HCT116 (cell line): ENCODE results near the gene TRAF3. TPM values are rescaled to one million over a fixed set of nuclear protein-coding genes. Genes with fewer than 3 reads are reported as not detected.

Source experiments
- ATAC-seq: fragments of 200-7000 bp; cut with Tn5 transposase; 2 replicates; pipeline ENCODE4 v1.9.1; 2020; ENCODE audit warnings: mild to moderate bottlenecking, moderate library complexity
- BruUV-seq: library from RNA; stranded (reverse); fragments of 400-500 nt; replicated peaks from 2 replicates; lab custom pipeline; 2021; lab: Mats Ljungman, UMichigan
- CTCF ChIA-PET: fragments of 300-600 bp; sonication (Branson Sonifier 250); formaldehyde crosslinking; loops from one replicate; lab custom pipeline; 2021; ENCODE audit warnings: antibody characterized with exemption; lab: Charles Lee
- POLR2A ChIA-PET: fragments of 300-600, 350-600 bp; sonication (Branson Sonifier 250); formaldehyde crosslinking; loops from one replicate; lab custom pipeline; 2021; ENCODE audit warnings: antibody characterized with exemption; lab: Charles Lee
- RAD21 ChIA-PET, 2 experiments: fragments of 300-600 bp; sonication (Branson Sonifier 250); formaldehyde crosslinking; loops; one replicate each; lab custom pipeline; 2023; ENCODE audit warnings: low total read pairs in 2 of 2; ENCODE audit not compliant: uncharacterized antibody in 2 of 2, unreplicated experiment in 2 of 2, low non-redundant PET in 1 of 2; lab: Charles Lee
- DNase-seq: peaks from one replicate; pipeline ENCODE4 v3.0.0-alpha.2; 2010; ENCODE audit warnings: low read depth, low spot score
- H2AFZ ChIP-seq: fragments of 200-600 bp; shearing (Covaris generic), sonication (generic); 2 replicates; pipeline ENCODE4 v1.6.1; 2017; ENCODE audit warnings: low read depth, mixed run types, mixed read lengths, antibody characterized with exemption, low read length; ENCODE audit not compliant: poor library complexity, severe bottlenecking
- H3K27ac ChIP-seq: 2 replicates; pipeline ENCODE4 v1.5.1; 2012; ENCODE audit warnings: low read depth, low read length
- H3K27me3 ChIP-seq: fragments of 200-600 bp; sonication (generic); 2 replicates; pipeline ENCODE4 v1.6.1; 2016; ENCODE audit warnings: mixed run types, low read length, mixed read lengths; ENCODE audit not compliant: insufficient read depth
- H3K36me3 ChIP-seq, 2 experiments: fragments of 200-500 bp in 1 of 2; fragments of 200-600 bp in 1 of 2; sonication (Bioruptor generic) in 1 of 2; sonication (generic) in 1 of 2; 2 replicates each; pipeline versions ENCODE4 v1.5.1 to v1.6.1; 2014 to 2016; ENCODE audit warnings: low read length in 2 of 2, inconsistent platforms in 1 of 2, mixed read lengths in 1 of 2, mixed run types in 1 of 2; ENCODE audit not compliant: insufficient read depth in 2 of 2, control insufficient read depth in 1 of 2
- H3K4me1 ChIP-seq, 2 experiments: fragments of 200-600 bp in 1 of 2; sonication (generic) in 1 of 2; 2 replicates each; pipeline versions ENCODE4 v1.5.1 to v1.6.1; 2012 to 2017; ENCODE audit warnings: low read length in 2 of 2, inconsistent platforms in 1 of 2, mild to moderate bottlenecking in 1 of 2, mixed read lengths in 1 of 2, mixed run types in 1 of 2, moderate library complexity in 1 of 2; ENCODE audit not compliant: insufficient read depth in 2 of 2, control insufficient read depth in 1 of 2
- H3K4me2 ChIP-seq: fragments of 200-600 bp; sonication (generic); 2 replicates; pipeline ENCODE4 v1.6.1; 2017; ENCODE audit warnings: mixed run types, low read length, mixed read lengths
- H3K4me3 ChIP-seq, 2 experiments: fragments of 200-600 bp in 1 of 2; sonication (generic) in 1 of 2; replicated peaks in 1 of 2; 2 replicates each; pipeline ENCODE4 v1.5.1; 2011 to 2016; ENCODE audit warnings: low read length in 2 of 2, control low read depth in 1 of 2, low read depth in 1 of 2, mild to moderate bottlenecking in 1 of 2, mixed read lengths in 1 of 2, mixed run types in 1 of 2
- H3K79me2 ChIP-seq: fragments of 200-600 bp; sonication (generic); 2 replicates; pipeline ENCODE4 v1.6.1; 2017; ENCODE audit warnings: mild to moderate bottlenecking, mixed run types, low read length, moderate library complexity, mixed read lengths; ENCODE audit not compliant: insufficient read depth
- H3K9ac ChIP-seq: fragments of 200-600 bp; sonication (generic); 2 replicates; pipeline ENCODE4 v1.6.1; 2016; ENCODE audit warnings: low read length, mixed read lengths
- H3K9me2 ChIP-seq: fragments of 200-600 bp; sonication (generic), shearing (Covaris generic); 2 replicates; pipeline ENCODE4 v1.6.1; 2017; ENCODE audit warnings: mixed run types, mild to moderate bottlenecking, moderate library complexity; ENCODE audit not compliant: insufficient read depth
- H3K9me3 ChIP-seq, 2 experiments: fragments of 200-500 bp in 1 of 2; fragments of 200-600 bp in 1 of 2; sonication (Bioruptor generic) in 1 of 2; sonication (generic) in 1 of 2; 2 replicates each; pipeline ENCODE4 v1.6.1; 2014 to 2017; ENCODE audit warnings: low read length in 2 of 2, mixed read lengths in 2 of 2, inconsistent platforms in 1 of 2, low read depth in 1 of 2, mild to moderate bottlenecking in 1 of 2, mixed run types in 1 of 2, moderate library complexity in 1 of 2; ENCODE audit not compliant: control insufficient read depth in 1 of 2, insufficient read depth in 1 of 2
- H4K20me1 ChIP-seq: fragments of 200-600 bp; sonication (generic), shearing (Covaris generic); 2 replicates; pipeline ENCODE4 v1.6.1; 2017; ENCODE audit warnings: mixed run types, mild to moderate bottlenecking, moderate library complexity; ENCODE audit not compliant: insufficient read depth
- CBX3 ChIP-seq: IDR thresholded peaks from 2 replicates; pipeline ENCODE4 v1.6.1; 2012; ENCODE audit warnings: low read depth
- ELF1 ChIP-seq: IDR thresholded peaks from 2 replicates; pipeline ENCODE4 v1.6.1; 2012; ENCODE audit warnings: low read depth, borderline replicate concordance
- EZH2 ChIP-seq: fragments of 200-600 bp; sonication (generic); IDR thresholded peaks from 2 replicates; pipeline ENCODE4 v1.6.1; 2017; ENCODE audit warnings: antibody characterized with exemption, mixed run types
- FOSL1 ChIP-seq: IDR thresholded peaks from 2 replicates; pipeline ENCODE4 v1.6.1; 2012; ENCODE audit warnings: low read depth
- POLR2A ChIP-seq: IDR thresholded peaks from 2 replicates; pipeline ENCODE4 v1.7.0; 2011; ENCODE audit warnings: borderline replicate concordance; ENCODE audit not compliant: insufficient read depth, insufficient read length; ENCODE audit errors: extremely low read depth
- RAD21 ChIP-seq: IDR thresholded peaks from 2 replicates; pipeline ENCODE4 v1.6.1; 2012; ENCODE audit warnings: low read depth, mild to moderate bottlenecking
- SIN3A ChIP-seq: IDR thresholded peaks from 2 replicates; pipeline ENCODE4 v1.6.1; 2012; ENCODE audit warnings: low read depth
- intact Hi-C: fragments of 100-400 bp; cut with micrococcal nuclease; formaldehyde crosslinking; loops from 2 replicates; pipeline ENCODE4 v1.10.0; 2022
- total RNA-seq: library from RNA; stranded (reverse); gene quantifications from one replicate; pipeline ENCODE4 v1.2.1, GENCODE V29; 2021; ENCODE audit not compliant: unreplicated experiment
- TF ChIP-seq, protein P1 (sequence below): IDR thresholded peaks from 2 replicates; pipeline ENCODE4 v1.6.1; 2012; ENCODE audit warnings: low read depth
- TF ChIP-seq, protein P2 (sequence below): IDR thresholded peaks from 2 replicates; pipeline ENCODE4 v1.6.1; 2012

Gene TRAF3
- total RNA-seq, 1 experiment from 2014 or later, result 32.1 TPM

DNA sequence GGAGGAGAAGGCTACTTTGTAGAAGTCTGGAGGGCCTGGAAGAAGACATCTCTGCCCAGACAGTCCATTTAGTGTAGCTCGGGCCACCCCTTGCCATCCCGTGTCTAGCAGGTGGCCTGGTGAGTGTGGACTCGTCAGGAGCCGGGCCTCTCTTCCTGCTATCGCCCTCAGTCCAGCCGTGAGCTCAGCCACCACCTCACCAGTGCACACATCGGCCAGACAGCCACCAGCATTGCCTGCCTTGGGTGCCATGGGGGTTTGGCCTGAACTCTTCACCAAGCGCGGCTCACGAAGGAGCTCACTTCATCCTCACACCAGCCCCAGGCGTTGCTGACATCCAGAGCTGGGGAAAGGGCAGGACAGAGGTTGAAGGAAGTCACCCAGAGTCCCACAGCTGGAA is 19.6 kb upstream of the TRAF3 start:
- TF ChIP-seq RAD21 (no peak), FOSL1 (no peak), SIN3A (no peak), ELF1 (no peak), CBX3 (no peak), EZH2 (no peak), POLR2A (no peak)
- TF ChIP-seq, protein P1, sequence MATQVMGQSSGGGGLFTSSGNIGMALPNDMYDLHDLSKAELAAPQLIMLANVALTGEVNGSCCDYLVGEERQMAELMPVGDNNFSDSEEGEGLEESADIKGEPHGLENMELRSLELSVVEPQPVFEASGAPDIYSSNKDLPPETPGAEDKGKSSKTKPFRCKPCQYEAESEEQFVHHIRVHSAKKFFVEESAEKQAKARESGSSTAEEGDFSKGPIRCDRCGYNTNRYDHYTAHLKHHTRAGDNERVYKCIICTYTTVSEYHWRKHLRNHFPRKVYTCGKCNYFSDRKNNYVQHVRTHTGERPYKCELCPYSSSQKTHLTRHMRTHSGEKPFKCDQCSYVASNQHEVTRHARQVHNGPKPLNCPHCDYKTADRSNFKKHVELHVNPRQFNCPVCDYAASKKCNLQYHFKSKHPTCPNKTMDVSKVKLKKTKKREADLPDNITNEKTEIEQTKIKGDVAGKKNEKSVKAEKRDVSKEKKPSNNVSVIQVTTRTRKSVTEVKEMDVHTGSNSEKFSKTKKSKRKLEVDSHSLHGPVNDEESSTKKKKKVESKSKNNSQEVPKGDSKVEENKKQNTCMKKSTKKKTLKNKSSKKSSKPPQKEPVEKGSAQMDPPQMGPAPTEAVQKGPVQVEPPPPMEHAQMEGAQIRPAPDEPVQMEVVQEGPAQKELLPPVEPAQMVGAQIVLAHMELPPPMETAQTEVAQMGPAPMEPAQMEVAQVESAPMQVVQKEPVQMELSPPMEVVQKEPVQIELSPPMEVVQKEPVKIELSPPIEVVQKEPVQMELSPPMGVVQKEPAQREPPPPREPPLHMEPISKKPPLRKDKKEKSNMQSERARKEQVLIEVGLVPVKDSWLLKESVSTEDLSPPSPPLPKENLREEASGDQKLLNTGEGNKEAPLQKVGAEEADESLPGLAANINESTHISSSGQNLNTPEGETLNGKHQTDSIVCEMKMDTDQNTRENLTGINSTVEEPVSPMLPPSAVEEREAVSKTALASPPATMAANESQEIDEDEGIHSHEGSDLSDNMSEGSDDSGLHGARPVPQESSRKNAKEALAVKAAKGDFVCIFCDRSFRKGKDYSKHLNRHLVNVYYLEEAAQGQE, result no peak
- TF ChIP-seq, protein P2, sequence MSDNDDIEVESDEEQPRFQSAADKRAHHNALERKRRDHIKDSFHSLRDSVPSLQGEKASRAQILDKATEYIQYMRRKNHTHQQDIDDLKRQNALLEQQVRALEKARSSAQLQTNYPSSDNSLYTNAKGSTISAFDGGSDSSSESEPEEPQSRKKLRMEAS, result no peak
- TF ChIP-seq, all 23 proteins: peak for 0
- ChIA-PET CTCF (no interaction called here), POLR2A (no interaction called here), RAD21 (no interaction called here)
- Histone ChIP-seq H3K4me2 (no peak overlapping the region), H3K36me3 (no peaks in the 10 kb centered on the region), H3K27ac (no peak overlapping the region), H3K9me2 (no peaks in the 10 kb centered on the region), H3K4me3 (no peak overlapping the region), H3K9me3 (no peaks in the 10 kb centered on the region), H3K79me2 (no peaks in the 10 kb centered on the region), H4K20me1 (no peaks in the 10 kb centered on the region), H3K4me1 (no peaks in the 10 kb centered on the region), H2AFZ (no peak overlapping the region), H3K9ac (no peak overlapping the region), H3K27me3 (no peaks in the 10 kb centered on the region)
- no TSS peak for BruUV-seq
- no peak for ATAC-seq
- DNase-seq, result no peak
- intact Hi-C loops, result no loop called here
